Measurements from ENCODE around the gene TMEM123.

TMEM123 gene

GRCh38 chr11:102452461-102453301, at the start of gene TMEM123:
Gene TMEM123, minus strand, starts transcription at chr11:102452765. Its CDS starts 142 bp downstream, at chr11:102452623.
- peak; percentile 94 for DNase-seq

- no peak for DNase-seq
Measured at GRCh38 chr11:102500829-102501228, 48.3 kb upstream of the TMEM123 start.

- no peak for DNase-seq
Measured at GRCh38 chr11:102499931-102500330, 47.4 kb upstream of the TMEM123 start.

GRCh38 chr11:102499151-102499550, 46.6 kb upstream of the TMEM123 start:
- no peak for DNase-seq

GRCh38 chr11:102497061-102497460, 44.5 kb upstream of the TMEM123 start:
- DNase-seq = no peak

- DNase-seq = peak; percentile 75
Measured at GRCh38 chr11:102495161-102496042, 42.8 kb upstream of the TMEM123 start.

GRCh38 chr11:102494216-102494615, 41.7 kb upstream of the TMEM123 start:
- DNase-seq = no peak

- no peak for DNase-seq
Measured at GRCh38 chr11:102493524-102493923, 41.0 kb upstream of the TMEM123 start.

GRCh38 chr11:102491969-102492368, 39.4 kb upstream of the TMEM123 start:
- no peak for DNase-seq

GRCh38 chr11:102489186-102490145, 36.9 kb upstream of the TMEM123 start:
- no peak for DNase-seq

- DNase-seq = no peak
Measured at GRCh38 chr11:102488208-102488607, 35.6 kb upstream of the TMEM123 start.

GRCh38 chr11:102487214-102487613, 34.6 kb upstream of the TMEM123 start:
- no peak for DNase-seq

- no peak for DNase-seq
Measured at GRCh38 chr11:102486584-102486983, 34.0 kb upstream of the TMEM123 start.

- no peak for DNase-seq
Measured at GRCh38 chr11:102485095-102485722, 32.6 kb upstream of the TMEM123 start.

- DNase-seq = no peak
Measured at GRCh38 chr11:102482433-102482832, 29.9 kb upstream of the TMEM123 start.

GRCh38 chr11:102479733-102480132, 27.2 kb upstream of the TMEM123 start:
- DNase-seq = no peak

- no peak for DNase-seq
Measured at GRCh38 chr11:102478673-102479299, 26.2 kb upstream of the TMEM123 start.

GRCh38 chr11:102476812-102477211, 24.2 kb upstream of the TMEM123 start:
- DNase-seq = peak; percentile 57

- DNase-seq = no peak
Measured at GRCh38 chr11:102476069-102476468, 23.5 kb upstream of the TMEM123 start.

- DNase-seq = no peak
Measured at GRCh38 chr11:102473543-102473942, 21.0 kb upstream of the TMEM123 start.

- DNase-seq = no peak
Measured at GRCh38 chr11:102472127-102472526, 19.6 kb upstream of the TMEM123 start.

GRCh38 chr11:102471474-102471873, 18.9 kb upstream of the TMEM123 start:
- DNase-seq = no peak

Measured in activated CD4-positive, alpha-beta T cell treated with anti-CD3 and anti-CD28 coated beads, Interleukin-2, amount 50 U/mL, for 16 hours (primary cell).